Measurements from ENCODE around the gene KCNE5.
"Not testable (repeated sequence)": the region's sequence is repeated elsewhere in the genome, so short reads cannot be mapped to it uniquely, and the experiment has no call there.

The KCNE5 gene

DNA sequence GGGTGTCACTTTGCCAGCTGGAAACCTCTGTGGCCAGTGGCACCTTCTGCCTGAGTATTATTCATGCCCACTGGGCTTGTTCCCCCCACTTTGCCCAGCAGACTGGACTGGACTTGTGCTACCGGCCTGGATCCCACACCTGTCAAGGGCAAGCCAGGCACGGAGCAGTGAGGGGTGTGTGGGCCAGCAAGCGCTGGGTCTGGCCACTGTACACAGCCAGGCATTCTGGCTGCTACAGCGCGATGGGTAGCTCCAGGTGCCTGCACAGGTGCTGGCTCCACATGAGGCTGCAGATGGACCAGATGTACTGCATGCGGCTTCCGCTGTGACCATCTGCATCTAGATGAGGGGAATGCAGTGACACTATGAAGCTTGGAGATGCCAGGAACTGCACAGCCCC, 39.5 kb downstream of the KCNE5 start:
- TF ChIP-seq, protein P1, sequence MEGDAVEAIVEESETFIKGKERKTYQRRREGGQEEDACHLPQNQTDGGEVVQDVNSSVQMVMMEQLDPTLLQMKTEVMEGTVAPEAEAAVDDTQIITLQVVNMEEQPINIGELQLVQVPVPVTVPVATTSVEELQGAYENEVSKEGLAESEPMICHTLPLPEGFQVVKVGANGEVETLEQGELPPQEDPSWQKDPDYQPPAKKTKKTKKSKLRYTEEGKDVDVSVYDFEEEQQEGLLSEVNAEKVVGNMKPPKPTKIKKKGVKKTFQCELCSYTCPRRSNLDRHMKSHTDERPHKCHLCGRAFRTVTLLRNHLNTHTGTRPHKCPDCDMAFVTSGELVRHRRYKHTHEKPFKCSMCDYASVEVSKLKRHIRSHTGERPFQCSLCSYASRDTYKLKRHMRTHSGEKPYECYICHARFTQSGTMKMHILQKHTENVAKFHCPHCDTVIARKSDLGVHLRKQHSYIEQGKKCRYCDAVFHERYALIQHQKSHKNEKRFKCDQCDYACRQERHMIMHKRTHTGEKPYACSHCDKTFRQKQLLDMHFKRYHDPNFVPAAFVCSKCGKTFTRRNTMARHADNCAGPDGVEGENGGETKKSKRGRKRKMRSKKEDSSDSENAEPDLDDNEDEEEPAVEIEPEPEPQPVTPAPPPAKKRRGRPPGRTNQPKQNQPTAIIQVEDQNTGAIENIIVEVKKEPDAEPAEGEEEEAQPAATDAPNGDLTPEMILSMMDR (IDR thresholded peaks at IDR 0.05; ENCODE audit: unreplicated experiment in 3 of 3): no peak
- peaks cover 4% of the 10 kb centered on the region for H3K27me3 Mint-ChIP-seq (ENCODE audit: low read depth)

DNA sequence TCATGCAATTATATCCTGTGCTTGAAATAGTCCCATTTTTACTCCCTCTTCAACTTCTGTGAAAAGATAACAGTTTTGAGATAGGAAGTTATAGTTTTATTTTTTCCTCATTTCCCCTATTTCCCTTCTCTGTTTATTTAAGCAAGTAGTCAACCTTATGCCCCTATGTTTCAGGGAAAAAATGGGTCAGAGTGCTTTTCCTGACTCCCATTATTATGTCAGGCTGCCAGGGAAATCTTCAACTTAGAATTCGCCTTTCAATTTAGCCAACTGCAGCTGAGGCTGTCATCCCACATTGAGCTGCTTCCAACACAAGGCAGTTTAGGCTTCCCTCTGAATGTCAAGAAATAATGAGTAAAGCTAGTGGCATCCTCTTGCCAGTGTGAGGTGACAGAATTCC, 46.1 kb downstream of the KCNE5 start:
- Mint-ChIP-seq H3K4me3 (no peak overlapping the region), H3K9me3 (no peaks in the 10 kb centered on the region), H3K36me3 (ENCODE audit: low read depth) (no peaks in the 10 kb centered on the region), H3K4me1 (no peaks in the 10 kb centered on the region), H3K27ac (no peak overlapping the region), H3K27me3 (ENCODE audit: low read depth) (no peaks in the 10 kb centered on the region)
- TF ChIP-seq, protein P1 (IDR thresholded peaks at IDR 0.05; ENCODE audit: unreplicated experiment in 3 of 3): no peak

More for the DNA sequence above, 39.5 kb downstream of the KCNE5 start:
- H3K36me3 Mint-ChIP-seq (ENCODE audit: low read depth): no peaks in the 10 kb centered on the region
- no peak overlapping the region for H3K4me3 Mint-ChIP-seq
- no peak overlapping the region for H3K27ac Mint-ChIP-seq
- H3K9me3 Mint-ChIP-seq: no peaks in the 10 kb centered on the region
- H3K4me1 Mint-ChIP-seq: no peaks in the 10 kb centered on the region

DNA sequence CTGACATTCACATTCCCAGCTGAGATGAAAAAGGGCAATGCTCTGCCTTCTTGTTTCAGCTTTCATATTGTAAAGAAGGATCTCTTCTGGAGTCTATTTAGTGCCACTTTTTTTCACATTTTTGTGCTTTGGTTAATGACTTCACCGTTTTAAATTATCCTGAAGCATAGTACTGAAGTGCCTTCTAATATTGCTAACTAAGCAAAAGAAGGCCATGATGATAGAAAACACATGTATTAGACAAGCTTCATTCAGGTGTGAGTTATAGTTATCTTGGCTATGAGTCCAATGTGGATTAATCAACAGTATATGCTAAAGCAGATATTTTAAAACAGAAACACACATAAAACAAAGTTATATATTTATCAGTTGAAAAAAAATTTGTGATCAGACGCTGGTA, 47.9 kb downstream of the KCNE5 start:
- H3K4me1 Mint-ChIP-seq: no peaks in the 10 kb centered on the region
- H3K4me3 Mint-ChIP-seq: no peak overlapping the region
- no peaks in the 10 kb centered on the region for H3K27me3 Mint-ChIP-seq (ENCODE audit: low read depth)
- H3K36me3 Mint-ChIP-seq (ENCODE audit: low read depth): no peaks in the 10 kb centered on the region
- TF ChIP-seq, protein P1 (IDR thresholded peaks at IDR 0.05; ENCODE audit: unreplicated experiment in 3 of 3): no peak
- H3K27ac Mint-ChIP-seq: no peak overlapping the region
- H3K9me3 Mint-ChIP-seq: no peaks in the 10 kb centered on the region

DNA sequence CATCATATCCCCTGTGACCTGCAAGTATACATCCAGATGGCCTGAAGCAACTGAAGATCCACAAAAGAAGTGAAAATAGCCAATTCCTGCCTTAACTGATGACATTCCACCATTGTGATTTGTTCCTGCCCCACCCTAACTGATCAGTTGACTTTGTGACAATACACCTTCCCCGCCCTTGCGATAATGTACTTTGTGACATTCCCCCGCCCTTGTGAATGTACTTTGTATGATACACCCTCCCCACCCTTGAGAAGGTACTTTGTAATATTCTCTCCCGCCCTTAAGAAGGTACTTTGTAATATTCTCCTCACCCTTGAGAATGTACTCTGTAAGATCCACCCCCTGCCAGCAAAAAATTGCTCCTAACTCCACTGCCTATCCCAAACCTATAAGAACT, 48.9 kb downstream of the KCNE5 start:
- not testable (repeated sequence) for H3K36me3 Mint-ChIP-seq (ENCODE audit: low read depth); H3K27ac Mint-ChIP-seq; H3K9me3 Mint-ChIP-seq; H3K4me3 Mint-ChIP-seq; H3K4me1 Mint-ChIP-seq; H3K27me3 Mint-ChIP-seq (ENCODE audit: low read depth)
